Measurements from ENCODE around the gene TCF25.

TCF25 gene

DNA sequence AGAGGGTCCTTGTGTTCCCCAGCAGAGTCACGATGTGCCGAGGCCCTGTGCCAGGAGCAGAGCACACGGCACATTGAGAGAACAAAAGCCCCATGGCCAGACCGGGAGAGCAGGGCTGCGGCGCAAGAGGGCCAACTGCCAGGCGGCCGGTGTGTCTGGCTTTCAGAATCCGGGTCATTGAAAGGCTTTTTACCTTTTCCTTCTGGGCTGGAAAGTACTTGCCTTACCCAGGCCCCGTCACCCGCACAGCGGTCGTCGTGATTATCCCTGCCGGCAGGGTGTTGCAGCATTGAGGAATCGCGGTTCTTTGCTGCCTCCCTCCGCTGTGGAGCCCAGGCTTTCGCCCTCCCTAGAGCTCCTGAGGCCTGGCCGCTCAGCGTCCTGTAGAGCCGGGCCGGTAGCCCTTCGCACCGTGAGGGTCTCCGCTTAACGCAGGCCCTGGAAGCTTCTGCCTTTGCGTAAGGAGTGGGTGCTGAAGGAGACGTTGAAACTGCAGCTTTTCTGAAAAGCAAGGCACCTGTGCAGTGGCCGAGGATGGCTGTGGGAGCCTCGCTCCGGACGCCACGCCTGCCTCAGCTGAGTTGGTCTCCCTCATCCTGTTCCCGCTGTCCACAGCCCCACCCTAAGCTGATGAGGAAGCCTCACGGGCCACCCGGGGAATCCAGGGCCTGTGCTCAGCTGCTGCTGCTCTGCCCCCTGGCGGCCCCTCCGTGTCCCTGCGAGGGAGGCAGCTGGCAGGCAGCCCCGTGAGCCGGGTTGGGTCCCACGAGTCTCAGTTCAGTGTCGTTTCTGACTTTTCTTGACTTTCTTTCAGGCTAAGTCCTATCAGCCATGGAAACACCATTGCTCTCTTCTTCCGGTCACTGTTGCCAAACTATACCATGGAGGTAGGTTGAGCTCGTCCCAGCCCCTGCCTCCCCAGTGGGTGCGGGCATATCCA is 36.7 kb downstream of the TCF25 start:
- no peaks in the 10 kb centered on the region for H3K27me3 ChIP-seq (ENCODE audit: control insufficient read depth in 3 of 3, insufficient read depth in 3 of 3, low read depth in 1 of 3, low read length in 3 of 3)
- H3K9me3 ChIP-seq (replicated peaks in 1 of 2; ENCODE audit: control insufficient read depth in 2 of 2, insufficient read depth in 1 of 2, low read depth in 1 of 2, low read length in 2 of 2), result peaks cover 14 to 18% of the 10 kb centered on the region in 2 donors
- H2AK5ac ChIP-seq (ENCODE audit: low read depth, low read length), result no peak overlapping the region
- peak overlapping the region; percentile 68 for H3K18ac ChIP-seq (ENCODE audit: low read length)
- no peak overlapping the region for H2BK120ac ChIP-seq (ENCODE audit: low read depth, low read length)
- peak overlapping the region; percentile 56 for H3K27ac ChIP-seq (replicated peaks; ENCODE audit: low read length)
- H2BK5ac ChIP-seq (ENCODE audit: low read length), result peak overlapping the region; percentile 0
- H3K9ac ChIP-seq (ENCODE audit: low read depth, low read length, poor library complexity), result peak overlapping the region; percentile 66
- H4K8ac ChIP-seq (ENCODE audit: low read depth, low read length), result peak overlapping the region; percentile 72
- no peak overlapping the region for H3K4ac ChIP-seq (ENCODE audit: low read length)
- no peak overlapping the region for H3K4me2 ChIP-seq (ENCODE audit: insufficient read depth, low read length, poor library complexity, severe bottlenecking)
- H3K23ac ChIP-seq (ENCODE audit: low read depth, low read length, poor library complexity), result peak overlapping the region; percentile 81
- peaks cover 0 to 1% of the 10 kb centered on the region in 2 donors for H3K4me1 ChIP-seq (ENCODE audit: control insufficient read depth in 2 of 2, insufficient read depth in 1 of 2, low read depth in 1 of 2, low read length in 2 of 2)
- H3K4me3 ChIP-seq (ENCODE audit: low read length in 2 of 2), result no peak overlapping the region
- DNase-seq (ENCODE audit: low spot score), result peak; percentile 40
- no peak overlapping the region for H4K91ac ChIP-seq (ENCODE audit: low read depth, low read length, poor library complexity)
- no peak overlapping the region for H2AFZ ChIP-seq (ENCODE audit: low read length)
- peaks cover 4% of the 10 kb centered on the region for H3K79me1 ChIP-seq (ENCODE audit: low read depth, low read length)
- no peak overlapping the region for H2BK12ac ChIP-seq (ENCODE audit: low read length)
- H3K14ac ChIP-seq (ENCODE audit: low read length), result no peak overlapping the region
- no CpG with 5 or more reads among the region's 47 CpGs for WGBS, 2 donors (ENCODE audit: extremely low coverage in 2 of 2, insufficient read length in 2 of 2, insufficient replicate concordance in 1 of 2)
- no peak overlapping the region for H2BK15ac ChIP-seq (ENCODE audit: low read length)
- H3K36me3 ChIP-seq (replicated peaks in 1 of 2; ENCODE audit: control insufficient read depth in 2 of 2, insufficient read depth in 2 of 2, low read length in 2 of 2), result peaks cover 34 to 77% of the 10 kb centered on the region in 2 donors

DNA sequence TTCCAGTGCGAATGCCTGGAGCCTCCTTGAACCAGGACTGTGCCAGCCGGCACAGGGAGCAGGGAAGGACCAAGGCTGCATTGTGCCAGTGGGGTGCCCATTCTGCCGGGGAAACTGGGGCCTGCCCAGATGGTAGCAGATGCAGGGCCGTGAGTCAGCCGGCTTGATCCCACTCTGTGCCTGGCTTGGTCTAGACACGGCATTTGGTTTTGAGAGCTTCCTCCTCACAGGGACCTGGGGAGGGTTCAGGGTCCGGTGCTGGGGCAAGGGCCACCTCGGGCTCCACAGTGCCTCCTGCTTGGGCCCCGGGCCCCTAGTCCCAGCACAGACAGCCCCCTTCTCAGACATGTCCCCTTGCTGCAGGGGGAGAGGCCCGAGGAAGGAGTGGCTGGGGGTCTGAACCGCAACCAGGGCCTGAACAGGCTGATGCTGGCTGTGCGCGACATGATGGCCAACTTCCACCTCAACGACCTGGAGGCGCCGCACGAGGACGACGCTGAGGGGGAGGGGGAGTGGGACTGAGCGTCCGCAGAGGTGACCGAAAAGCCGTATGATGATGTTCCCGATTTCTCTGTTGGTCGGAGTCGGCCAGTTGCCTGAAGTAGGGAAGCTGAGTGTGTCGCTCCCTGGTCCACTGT is 37.4 kb downstream of the TCF25 start:
- H3K18ac ChIP-seq (ENCODE audit: low read length), result peak overlapping the region; percentile 42

DNA sequence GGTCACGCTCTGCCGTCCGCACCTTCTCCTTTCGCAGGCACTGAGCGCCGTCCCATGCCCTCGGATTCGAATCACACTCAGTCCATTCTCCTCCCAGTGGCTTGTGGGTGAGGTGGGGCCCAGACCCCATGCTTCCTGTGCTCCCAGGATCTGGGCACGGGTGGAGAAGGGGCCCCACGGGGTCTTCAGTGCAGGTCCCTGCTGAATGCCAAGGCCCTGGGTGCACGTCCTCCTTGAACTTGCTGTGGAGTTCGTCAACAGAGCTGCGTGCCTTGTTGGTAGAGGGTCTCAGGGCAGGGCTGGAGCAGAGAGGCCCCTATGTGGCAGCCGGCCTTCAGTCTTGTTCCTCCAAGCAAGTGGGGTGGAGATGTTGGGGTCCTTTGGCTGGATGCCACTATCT is 38.0 kb downstream of the TCF25 start:
- peaks cover 24 to 64% of the 10 kb centered on the region in 2 donors for H3K36me3 ChIP-seq (replicated peaks in 1 of 2; ENCODE audit: control insufficient read depth in 2 of 2, insufficient read depth in 2 of 2, low read length in 2 of 2)

More for the DNA sequence above, 37.4 kb downstream of the TCF25 start:
- Histone ChIP-seq H3K79me1 (ENCODE audit: low read depth, low read length) (peaks cover 4% of the 10 kb centered on the region), H4K8ac (ENCODE audit: low read depth, low read length) (peak overlapping the region; percentile 72), H3K27me3 (ENCODE audit: control insufficient read depth in 3 of 3, insufficient read depth in 3 of 3, low read depth in 1 of 3, low read length in 3 of 3) (no peaks in the 10 kb centered on the region), H3K9ac (ENCODE audit: low read depth, low read length, poor library complexity) (no peak overlapping the region), H3K23ac (ENCODE audit: low read depth, low read length, poor library complexity) (no peak overlapping the region), H2BK15ac (ENCODE audit: low read length) (no peak overlapping the region), H3K4me3 (ENCODE audit: low read length in 2 of 2) (no peak overlapping the region), H3K27ac (replicated peaks; ENCODE audit: low read length) (no peak overlapping the region), H3K9me3 (replicated peaks in 1 of 2; ENCODE audit: control insufficient read depth in 2 of 2, insufficient read depth in 1 of 2, low read depth in 1 of 2, low read length in 2 of 2) (peaks cover 14 to 18% of the 10 kb centered on the region in 2 donors), H2AK5ac (ENCODE audit: low read depth, low read length) (no peak overlapping the region), H3K4me2 (ENCODE audit: insufficient read depth, low read length, poor library complexity, severe bottlenecking) (no peak overlapping the region), H2AFZ (ENCODE audit: low read length) (no peak overlapping the region), H4K91ac (ENCODE audit: low read depth, low read length, poor library complexity) (no peak overlapping the region), H3K4ac (ENCODE audit: low read length) (no peak overlapping the region), H2BK12ac (ENCODE audit: low read length) (no peak overlapping the region), H2BK120ac (ENCODE audit: low read depth, low read length) (no peak overlapping the region), H3K36me3 (replicated peaks in 1 of 2; ENCODE audit: control insufficient read depth in 2 of 2, insufficient read depth in 2 of 2, low read length in 2 of 2) (peaks cover 28 to 70% of the 10 kb centered on the region in 2 donors), H3K4me1 (ENCODE audit: control insufficient read depth in 2 of 2, insufficient read depth in 1 of 2, low read depth in 1 of 2, low read length in 2 of 2) (peaks cover 0 to 1% of the 10 kb centered on the region in 2 donors), H3K14ac (ENCODE audit: low read length) (no peak overlapping the region), H2BK5ac (ENCODE audit: low read length) (no peak overlapping the region)
- DNase-seq (ENCODE audit: low spot score), result no peak
- no CpG with 5 or more reads among the region's 27 CpGs for WGBS, 2 donors (ENCODE audit: extremely low coverage in 2 of 2, insufficient read length in 2 of 2, insufficient replicate concordance in 1 of 2)

DNA sequence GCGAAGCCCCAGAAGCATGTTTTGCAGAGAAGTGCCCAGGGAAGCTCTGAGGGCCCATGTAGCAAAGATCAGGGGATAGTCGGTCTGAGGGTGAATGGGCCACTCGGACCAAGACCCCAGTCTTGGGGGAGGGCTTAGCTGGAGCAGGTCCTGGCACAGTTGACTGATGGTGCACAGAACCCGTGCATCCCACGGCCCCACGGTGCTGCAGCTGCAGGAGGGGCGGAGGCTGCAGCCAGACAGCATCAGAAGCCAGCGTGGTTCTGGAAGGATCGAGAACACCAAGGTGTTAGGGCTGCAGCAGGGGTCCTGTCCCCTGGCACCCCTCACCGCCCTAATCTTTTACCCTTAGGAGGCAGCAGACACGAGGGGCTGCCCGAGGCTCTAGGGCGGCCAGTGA is 38.8 kb downstream of the TCF25 start:
- Histone ChIP-seq H3K27ac (replicated peaks; ENCODE audit: low read length) (no peak overlapping the region), H3K36me3 (replicated peaks in 1 of 2; ENCODE audit: control insufficient read depth in 2 of 2, insufficient read depth in 2 of 2, low read length in 2 of 2) (peaks cover 16 to 56% of the 10 kb centered on the region in 2 donors), H2AFZ (ENCODE audit: low read length) (no peak overlapping the region), H3K4me3 (ENCODE audit: low read length in 2 of 2) (no peak overlapping the region), H2BK5ac (ENCODE audit: low read length) (no peak overlapping the region), H3K4ac (ENCODE audit: low read length) (no peak overlapping the region), H3K79me1 (ENCODE audit: low read depth, low read length) (peaks cover 4% of the 10 kb centered on the region), H3K14ac (ENCODE audit: low read length) (no peak overlapping the region), H3K27me3 (ENCODE audit: control insufficient read depth in 3 of 3, insufficient read depth in 3 of 3, low read depth in 1 of 3, low read length in 3 of 3) (no peaks in the 10 kb centered on the region), H3K9me3 (replicated peaks in 1 of 2; ENCODE audit: control insufficient read depth in 2 of 2, insufficient read depth in 1 of 2, low read depth in 1 of 2, low read length in 2 of 2) (peaks cover 5 to 7% of the 10 kb centered on the region in 2 donors), H4K91ac (ENCODE audit: low read depth, low read length, poor library complexity) (no peak overlapping the region), H2BK120ac (ENCODE audit: low read depth, low read length) (no peak overlapping the region), H3K4me1 (ENCODE audit: control insufficient read depth in 2 of 2, insufficient read depth in 1 of 2, low read depth in 1 of 2, low read length in 2 of 2) (peaks cover 0 to 1% of the 10 kb centered on the region in 2 donors), H3K23ac (ENCODE audit: low read depth, low read length, poor library complexity) (no peak overlapping the region), H2BK12ac (ENCODE audit: low read length) (no peak overlapping the region), H2AK5ac (ENCODE audit: low read depth, low read length) (no peak overlapping the region), H3K18ac (ENCODE audit: low read length) (no peak overlapping the region), H2BK15ac (ENCODE audit: low read length) (no peak overlapping the region), H3K9ac (ENCODE audit: low read depth, low read length, poor library complexity) (no peak overlapping the region), H4K8ac (ENCODE audit: low read depth, low read length) (no peak overlapping the region), H3K4me2 (ENCODE audit: insufficient read depth, low read length, poor library complexity, severe bottlenecking) (no peak overlapping the region)
- no peak for DNase-seq (ENCODE audit: low spot score)
- no CpG with 5 or more reads among the region's 13 CpGs for WGBS, 2 donors (ENCODE audit: extremely low coverage in 2 of 2, insufficient read length in 2 of 2, insufficient replicate concordance in 1 of 2)

More for the DNA sequence above, 38.0 kb downstream of the TCF25 start:
- no peak overlapping the region for H3K18ac ChIP-seq (ENCODE audit: low read length)
- H3K27ac ChIP-seq (replicated peaks; ENCODE audit: low read length), result no peak overlapping the region
- H3K4me3 ChIP-seq (ENCODE audit: low read length in 2 of 2), result no peak overlapping the region
- H4K8ac ChIP-seq (ENCODE audit: low read depth, low read length), result no peak overlapping the region
- H3K9ac ChIP-seq (ENCODE audit: low read depth, low read length, poor library complexity), result no peak overlapping the region
- peaks cover 4% of the 10 kb centered on the region for H3K79me1 ChIP-seq (ENCODE audit: low read depth, low read length)
- H2BK120ac ChIP-seq (ENCODE audit: low read depth, low read length), result no peak overlapping the region
- H2BK12ac ChIP-seq (ENCODE audit: low read length), result no peak overlapping the region
- H3K14ac ChIP-seq (ENCODE audit: low read length), result no peak overlapping the region
- no peak overlapping the region for H2BK5ac ChIP-seq (ENCODE audit: low read length)
- no peak overlapping the region for H2AK5ac ChIP-seq (ENCODE audit: low read depth, low read length)
- H2BK15ac ChIP-seq (ENCODE audit: low read length), result no peak overlapping the region
- WGBS, 2 donors (ENCODE audit: extremely low coverage in 2 of 2, insufficient read length in 2 of 2, insufficient replicate concordance in 1 of 2), result no CpG with 5 or more reads among the region's 14 CpGs
- no peak overlapping the region for H4K91ac ChIP-seq (ENCODE audit: low read depth, low read length, poor library complexity)
- no peak overlapping the region for H3K23ac ChIP-seq (ENCODE audit: low read depth, low read length, poor library complexity)
- H3K27me3 ChIP-seq (ENCODE audit: control insufficient read depth in 3 of 3, insufficient read depth in 3 of 3, low read depth in 1 of 3, low read length in 3 of 3), result no peaks in the 10 kb centered on the region
- DNase-seq (ENCODE audit: low spot score), result no peak
- no peak overlapping the region for H3K4ac ChIP-seq (ENCODE audit: low read length)
- H2AFZ ChIP-seq (ENCODE audit: low read length), result no peak overlapping the region
- H3K4me2 ChIP-seq (ENCODE audit: insufficient read depth, low read length, poor library complexity, severe bottlenecking), result no peak overlapping the region
- peaks cover 13 to 15% of the 10 kb centered on the region in 2 donors for H3K9me3 ChIP-seq (replicated peaks in 1 of 2; ENCODE audit: control insufficient read depth in 2 of 2, insufficient read depth in 1 of 2, low read depth in 1 of 2, low read length in 2 of 2)
- H3K4me1 ChIP-seq (ENCODE audit: control insufficient read depth in 2 of 2, insufficient read depth in 1 of 2, low read depth in 1 of 2, low read length in 2 of 2), result peaks cover 0 to 1% of the 10 kb centered on the region in 2 donors

Measured in neuronal stem cell (in vitro differentiated cells).